Measurements from ENCODE around the gene TCEANC.
"Not testable (repeated sequence)": the region's sequence is repeated elsewhere in the genome, so short reads cannot be mapped to it uniquely, and the experiment has no call there.

Gene TCEANC

DNA sequence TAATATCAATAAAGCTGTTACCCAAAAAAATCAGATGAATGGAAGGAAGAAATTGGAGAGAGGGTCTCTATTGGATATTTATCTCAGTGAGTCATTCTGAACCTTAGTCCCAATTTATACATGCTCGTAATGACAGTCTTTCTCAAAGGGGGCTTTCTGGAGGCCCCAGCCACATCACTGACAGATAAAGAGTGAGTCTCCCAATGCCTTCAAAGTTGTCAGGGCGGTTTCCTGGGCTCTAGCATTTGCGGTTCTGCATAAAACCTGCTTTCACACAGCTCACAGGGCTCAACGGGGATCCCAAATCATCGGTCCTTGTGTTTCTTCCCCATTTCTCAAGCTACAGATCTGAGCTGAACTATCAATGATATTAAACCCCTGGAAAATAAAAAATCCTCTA lies 17.3 kb downstream of the TCEANC start:
- Histone ChIP-seq H3K27me3 (ENCODE audit: insufficient read depth, poor library complexity, severe bottlenecking) (no peaks in the 10 kb centered on the region), H3K4me3 (replicated peaks; ENCODE audit: insufficient read depth, low read length) (no peak overlapping the region), H3K27ac (replicated peaks) (no peak overlapping the region)
- TF ChIP-seq GABPA (IDR thresholded peaks at IDR 0.05; ENCODE audit: low read depth) (no peak), SPI1 (IDR thresholded peaks at IDR 0.05; ENCODE audit: borderline replicate concordance, low read depth) (no peak), POLR2AphosphoS5 (IDR thresholded peaks at IDR 0.05; ENCODE audit: low read depth) (no peak)
- TF ChIP-seq, protein P1, sequence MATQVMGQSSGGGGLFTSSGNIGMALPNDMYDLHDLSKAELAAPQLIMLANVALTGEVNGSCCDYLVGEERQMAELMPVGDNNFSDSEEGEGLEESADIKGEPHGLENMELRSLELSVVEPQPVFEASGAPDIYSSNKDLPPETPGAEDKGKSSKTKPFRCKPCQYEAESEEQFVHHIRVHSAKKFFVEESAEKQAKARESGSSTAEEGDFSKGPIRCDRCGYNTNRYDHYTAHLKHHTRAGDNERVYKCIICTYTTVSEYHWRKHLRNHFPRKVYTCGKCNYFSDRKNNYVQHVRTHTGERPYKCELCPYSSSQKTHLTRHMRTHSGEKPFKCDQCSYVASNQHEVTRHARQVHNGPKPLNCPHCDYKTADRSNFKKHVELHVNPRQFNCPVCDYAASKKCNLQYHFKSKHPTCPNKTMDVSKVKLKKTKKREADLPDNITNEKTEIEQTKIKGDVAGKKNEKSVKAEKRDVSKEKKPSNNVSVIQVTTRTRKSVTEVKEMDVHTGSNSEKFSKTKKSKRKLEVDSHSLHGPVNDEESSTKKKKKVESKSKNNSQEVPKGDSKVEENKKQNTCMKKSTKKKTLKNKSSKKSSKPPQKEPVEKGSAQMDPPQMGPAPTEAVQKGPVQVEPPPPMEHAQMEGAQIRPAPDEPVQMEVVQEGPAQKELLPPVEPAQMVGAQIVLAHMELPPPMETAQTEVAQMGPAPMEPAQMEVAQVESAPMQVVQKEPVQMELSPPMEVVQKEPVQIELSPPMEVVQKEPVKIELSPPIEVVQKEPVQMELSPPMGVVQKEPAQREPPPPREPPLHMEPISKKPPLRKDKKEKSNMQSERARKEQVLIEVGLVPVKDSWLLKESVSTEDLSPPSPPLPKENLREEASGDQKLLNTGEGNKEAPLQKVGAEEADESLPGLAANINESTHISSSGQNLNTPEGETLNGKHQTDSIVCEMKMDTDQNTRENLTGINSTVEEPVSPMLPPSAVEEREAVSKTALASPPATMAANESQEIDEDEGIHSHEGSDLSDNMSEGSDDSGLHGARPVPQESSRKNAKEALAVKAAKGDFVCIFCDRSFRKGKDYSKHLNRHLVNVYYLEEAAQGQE (IDR thresholded peaks at IDR 0.05; ENCODE audit: insufficient replicate concordance, low read depth), result no peak
- TF ChIP-seq, protein P2, sequence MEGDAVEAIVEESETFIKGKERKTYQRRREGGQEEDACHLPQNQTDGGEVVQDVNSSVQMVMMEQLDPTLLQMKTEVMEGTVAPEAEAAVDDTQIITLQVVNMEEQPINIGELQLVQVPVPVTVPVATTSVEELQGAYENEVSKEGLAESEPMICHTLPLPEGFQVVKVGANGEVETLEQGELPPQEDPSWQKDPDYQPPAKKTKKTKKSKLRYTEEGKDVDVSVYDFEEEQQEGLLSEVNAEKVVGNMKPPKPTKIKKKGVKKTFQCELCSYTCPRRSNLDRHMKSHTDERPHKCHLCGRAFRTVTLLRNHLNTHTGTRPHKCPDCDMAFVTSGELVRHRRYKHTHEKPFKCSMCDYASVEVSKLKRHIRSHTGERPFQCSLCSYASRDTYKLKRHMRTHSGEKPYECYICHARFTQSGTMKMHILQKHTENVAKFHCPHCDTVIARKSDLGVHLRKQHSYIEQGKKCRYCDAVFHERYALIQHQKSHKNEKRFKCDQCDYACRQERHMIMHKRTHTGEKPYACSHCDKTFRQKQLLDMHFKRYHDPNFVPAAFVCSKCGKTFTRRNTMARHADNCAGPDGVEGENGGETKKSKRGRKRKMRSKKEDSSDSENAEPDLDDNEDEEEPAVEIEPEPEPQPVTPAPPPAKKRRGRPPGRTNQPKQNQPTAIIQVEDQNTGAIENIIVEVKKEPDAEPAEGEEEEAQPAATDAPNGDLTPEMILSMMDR (IDR thresholded peaks at IDR 0.05; ENCODE audit: insufficient read depth, low read length), result no peak
- no peak for DNase-seq (ENCODE audit: low read depth in 1 of 2, low spot score in 1 of 2)

DNA sequence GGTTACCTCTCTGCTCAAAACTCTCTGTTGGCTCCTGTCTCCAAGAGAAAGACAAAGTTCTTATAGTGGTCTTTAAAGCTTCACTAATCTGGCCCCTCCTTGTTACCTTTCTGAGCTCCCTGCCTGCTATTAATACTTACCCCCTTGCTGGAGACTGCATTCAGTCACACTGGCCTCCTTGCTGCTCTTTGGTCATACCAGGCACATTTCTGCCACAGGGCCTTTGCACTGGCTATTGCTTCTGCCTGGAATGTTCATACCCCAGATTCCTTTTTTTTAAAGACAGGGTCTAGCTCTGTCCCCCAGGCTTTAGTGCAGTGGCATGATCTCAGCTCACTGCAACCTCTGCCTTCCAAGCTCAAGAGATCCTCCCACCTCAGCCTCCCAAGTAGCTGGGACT lies 20.1 kb downstream of the TCEANC start:
- no peak overlapping the region for H3K4me3 ChIP-seq (replicated peaks; ENCODE audit: insufficient read depth, low read length)
- H3K27ac ChIP-seq (replicated peaks), result no peak overlapping the region
- TF ChIP-seq GABPA (IDR thresholded peaks at IDR 0.05; ENCODE audit: low read depth) (no peak), POLR2AphosphoS5 (IDR thresholded peaks at IDR 0.05; ENCODE audit: low read depth) (no peak)
- no peak for DNase-seq (ENCODE audit: low read depth in 1 of 2, low spot score in 1 of 2)
- no peaks in the 10 kb centered on the region for H3K27me3 ChIP-seq (ENCODE audit: insufficient read depth, poor library complexity, severe bottlenecking)

DNA sequence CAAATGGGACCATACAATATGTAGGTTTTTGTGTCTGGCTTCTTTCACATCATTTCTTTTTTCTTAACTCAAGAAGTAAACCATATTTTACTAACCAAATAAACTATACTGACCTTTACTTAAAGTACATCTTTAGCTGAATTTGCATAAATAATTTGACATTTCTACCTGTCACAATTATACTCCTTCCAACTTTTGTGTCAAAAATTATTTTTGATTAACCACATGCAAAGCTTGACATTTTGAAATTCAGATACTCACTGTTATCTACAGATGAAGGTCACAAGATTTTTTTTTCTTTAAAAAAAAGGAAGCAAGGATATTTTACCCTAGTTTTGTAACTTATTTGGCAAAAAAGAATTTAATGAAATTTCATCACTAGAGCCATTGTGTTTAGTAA lies 23.9 kb downstream of the TCEANC start:
- H3K27ac ChIP-seq (replicated peaks), result no peak overlapping the region
- no peak for DNase-seq (ENCODE audit: low read depth in 1 of 2, low spot score in 1 of 2)
- no peaks in the 10 kb centered on the region for H3K27me3 ChIP-seq (ENCODE audit: insufficient read depth, poor library complexity, severe bottlenecking)
- H3K4me3 ChIP-seq (replicated peaks; ENCODE audit: insufficient read depth, low read length), result no peak overlapping the region
- TF ChIP-seq, protein P1 (IDR thresholded peaks at IDR 0.05; ENCODE audit: insufficient replicate concordance, low read depth), result no peak
- no peak for TF ChIP-seq POLR2AphosphoS5 (IDR thresholded peaks at IDR 0.05; ENCODE audit: low read depth)
- TF ChIP-seq, protein P2 (IDR thresholded peaks at IDR 0.05; ENCODE audit: insufficient read depth, low read length), result no peak
- TF ChIP-seq GABPA (IDR thresholded peaks at IDR 0.05; ENCODE audit: low read depth), result no peak
- no peak for TF ChIP-seq SPI1 (IDR thresholded peaks at IDR 0.05; ENCODE audit: borderline replicate concordance, low read depth)

DNA sequence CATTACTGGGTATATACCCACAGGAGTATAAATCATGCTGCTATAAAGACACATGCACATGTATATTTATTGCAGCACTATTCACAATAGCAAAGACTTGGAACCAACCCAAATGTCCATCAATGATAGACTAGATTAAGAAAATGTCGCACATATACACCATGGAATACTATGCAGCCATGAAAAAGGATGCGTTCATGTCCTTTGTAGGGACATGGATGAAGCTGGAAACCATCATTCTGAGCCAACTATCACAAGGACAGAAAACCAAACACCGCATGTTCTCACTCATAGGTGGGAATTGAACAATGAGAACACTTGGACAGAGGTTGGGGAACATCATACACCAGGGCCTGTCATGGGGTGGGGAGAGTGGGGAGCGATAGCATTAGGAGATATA lies 26.8 kb downstream of the TCEANC start:
- not testable (repeated sequence) for DNase-seq (ENCODE audit: low read depth in 1 of 2, low spot score in 1 of 2); H3K27ac ChIP-seq (replicated peaks); H3K4me3 ChIP-seq (replicated peaks; ENCODE audit: insufficient read depth, low read length); H3K27me3 ChIP-seq (ENCODE audit: insufficient read depth, poor library complexity, severe bottlenecking)

DNA sequence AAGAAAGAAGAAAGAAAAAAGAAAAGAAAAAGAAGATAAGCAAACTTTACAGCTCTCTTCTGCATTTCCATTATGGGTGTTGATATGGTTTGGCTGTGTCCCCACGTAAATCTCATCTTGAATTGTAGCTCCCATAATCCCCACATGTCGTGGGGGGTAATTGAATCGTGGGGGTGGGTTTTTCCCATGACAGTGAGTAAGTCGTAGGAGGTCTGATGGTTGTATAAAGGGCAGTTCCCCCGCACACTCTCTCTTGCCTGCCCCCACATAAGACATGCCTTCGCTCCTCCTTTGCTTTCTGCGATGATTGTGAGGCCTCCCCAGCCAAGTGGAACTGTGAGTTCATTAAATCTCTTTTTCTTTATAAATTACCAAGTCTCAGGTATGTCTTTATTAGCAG lies 28.7 kb downstream of the TCEANC start:
- no peaks in the 10 kb centered on the region for H3K27me3 ChIP-seq (ENCODE audit: insufficient read depth, poor library complexity, severe bottlenecking)
- no peak for DNase-seq (ENCODE audit: low read depth in 1 of 2, low spot score in 1 of 2)
- H3K4me3 ChIP-seq (replicated peaks; ENCODE audit: insufficient read depth, low read length), result no peak overlapping the region
- no peak for TF ChIP-seq POLR2AphosphoS5 (IDR thresholded peaks at IDR 0.05; ENCODE audit: low read depth)
- TF ChIP-seq SPI1 (IDR thresholded peaks at IDR 0.05; ENCODE audit: borderline replicate concordance, low read depth), result no peak
- TF ChIP-seq, protein P1 (IDR thresholded peaks at IDR 0.05; ENCODE audit: insufficient replicate concordance, low read depth), result no peak
- TF ChIP-seq, protein P2 (IDR thresholded peaks at IDR 0.05; ENCODE audit: insufficient read depth, low read length), result no peak
- TF ChIP-seq GABPA (IDR thresholded peaks at IDR 0.05; ENCODE audit: low read depth), result no peak
- no peak overlapping the region for H3K27ac ChIP-seq (replicated peaks)

All from HL-60 (cell line).